Measurements from ENCODE around the gene THAP4.

GRCh38 chr2:241637795-241638660 is 1.1 kb upstream of the THAP4 start:
- TF ChIP-seq CTCF (IDR thresholded peaks at IDR 0.05; ENCODE audit: insufficient read depth, low read depth, low read length) (no peak), EZH2 (IDR thresholded peaks at IDR 0.05; ENCODE audit: insufficient read depth, low read length) (no peak)
